OCI-LY1 (cell line): ENCODE measurements around the gene RABGAP1.

Experiments
- H2AFZ ChIP-seq: fragments of 200-600 bp; sonication (generic), shearing (Covaris generic); 2 replicates; pipeline ENCODE4 v1.6.0; 2014; ENCODE audit warnings: antibody characterized with exemption, mild to moderate bottlenecking, low read length
- H3F3A ChIP-seq: fragments of 200-600 bp; sonication (generic), shearing (Covaris generic); 2 replicates; pipeline ENCODE4 v1.6.0; 2014; ENCODE audit warnings: mild to moderate bottlenecking, antibody characterized with exemption, low read length, moderate library complexity; ENCODE audit not compliant: insufficient read depth
- H3K27ac ChIP-seq: fragments of 200-600 bp; sonication (generic); 2 replicates; pipeline ENCODE4 v1.5.1; 2014; ENCODE audit warnings: low read length, mixed run types, mild to moderate bottlenecking, low read depth; ENCODE audit not compliant: poor library complexity, severe bottlenecking
- H3K27me3 ChIP-seq: fragments of 200-600 bp; sonication (generic); 2 replicates; pipeline ENCODE4 v1.6.0; 2014; ENCODE audit warnings: antibody characterized with exemption, mild to moderate bottlenecking, low read length, moderate library complexity; ENCODE audit not compliant: insufficient read depth
- H3K36me3 ChIP-seq: fragments of 200-600 bp; sonication (generic); 2 replicates; pipeline ENCODE4 v1.6.1; 2014; ENCODE audit warnings: mild to moderate bottlenecking, antibody characterized with exemption, low read length, moderate library complexity, mixed read lengths; ENCODE audit not compliant: insufficient read depth
- H3K4me1 ChIP-seq: fragments of 200-600 bp; sonication (generic); 2 replicates; pipeline ENCODE4 v1.5.1; 2014; ENCODE audit warnings: mild to moderate bottlenecking, low read length, moderate library complexity; ENCODE audit not compliant: insufficient read depth, severe bottlenecking
- H3K4me2 ChIP-seq: fragments of 200-600 bp; sonication (generic), shearing (Covaris generic); 2 replicates; pipeline ENCODE4 v1.6.1; 2014; ENCODE audit warnings: low read length
- H3K4me3 ChIP-seq: fragments of 200-600 bp; sonication (generic); 2 replicates; pipeline ENCODE4 v1.5.1; 2014; ENCODE audit warnings: low read length, low read depth, mild to moderate bottlenecking, mixed read lengths; ENCODE audit not compliant: poor library complexity, severe bottlenecking
- H3K79me2 ChIP-seq: fragments of 200-600 bp; shearing (Covaris generic); 2 replicates; pipeline ENCODE4 v1.6.1; 2016; ENCODE audit warnings: mixed run types, low read length, mixed read lengths; ENCODE audit not compliant: insufficient read depth
- H3K9ac ChIP-seq: fragments of 200-600 bp; sonication (generic), shearing (Covaris generic); 2 replicates; pipeline ENCODE4 v1.6.1; 2014; ENCODE audit warnings: mild to moderate bottlenecking, low read length, mixed read lengths
- H3K9me2 ChIP-seq: fragments of 200-600 bp; sonication (generic), shearing (Covaris generic); 2 replicates; pipeline ENCODE4 v1.6.1; 2014; ENCODE audit warnings: low read depth, mild to moderate bottlenecking, low read length, mixed read lengths
- H3K9me3 ChIP-seq: fragments of 200-600 bp; shearing (Covaris generic); 2 replicates; pipeline ENCODE4 v1.6.1; 2014; ENCODE audit warnings: low read length, mixed read lengths
- H4K20me1 ChIP-seq: fragments of 200-600 bp; sonication (generic), shearing (Covaris generic); 2 replicates; pipeline ENCODE4 v1.6.0; 2016; ENCODE audit warnings: mild to moderate bottlenecking, low read length; ENCODE audit not compliant: insufficient read depth
- CTCF ChIP-seq: fragments of 200-600 bp; sonication (generic), shearing (Covaris generic); IDR thresholded peaks from 2 replicates; pipeline ENCODE4 v1.5.1; 2017; ENCODE audit warnings: mild to moderate bottlenecking, antibody characterized with exemption, low read length, moderate library complexity, mixed read lengths
- EZH2 ChIP-seq: fragments of 200-600 bp; sonication (generic), shearing (Covaris generic); IDR thresholded peaks from 2 replicates; pipeline ENCODE4 v1.8.0; 2017; ENCODE audit warnings: borderline replicate concordance, mixed run types, mild to moderate bottlenecking, antibody characterized with exemption, low read length, moderate library complexity, mixed read lengths

Gene RABGAP1

GRCh38 chr9:123028973-123029372 is 88.2 kb downstream of the RABGAP1 start:
- Histone ChIP-seq H3K9me3 (no peaks in the 10 kb centered on the region), H3K4me1 (peaks cover 10% of the 10 kb centered on the region), H3K79me2 (no peaks in the 10 kb centered on the region), H3K9me2 (no peaks in the 10 kb centered on the region), H3K27ac (no peak overlapping the region), H3K9ac (no peak overlapping the region), H3K36me3 (peaks cover 19% of the 10 kb centered on the region; the same call in 1 of the 2 replicates), H3K27me3 (no peaks in the 10 kb centered on the region), H3F3A (no peaks in the 10 kb centered on the region), H2AFZ (no peak overlapping the region), H4K20me1 (no peaks in the 10 kb centered on the region), H3K4me3 (no peak overlapping the region), H3K4me2 (no peak overlapping the region)
- no peak for TF ChIP-seq EZH2

GRCh38 chr9:123031963-123032362 is 91.1 kb downstream of the RABGAP1 start:
- no peaks in the 10 kb centered on the region for H3K9me3 ChIP-seq
- H4K20me1 ChIP-seq = no peaks in the 10 kb centered on the region
- no peaks in the 10 kb centered on the region for H3K79me2 ChIP-seq
- no peak overlapping the region for H3K4me3 ChIP-seq
- H3K27ac ChIP-seq = no peak overlapping the region
- no peaks in the 10 kb centered on the region for H3F3A ChIP-seq
- TF ChIP-seq CTCF (no peak), EZH2 (no peak)
- no peak overlapping the region for H3K4me2 ChIP-seq
- no peaks in the 10 kb centered on the region for H3K9me2 ChIP-seq
- no peak overlapping the region for H3K9ac ChIP-seq
- H3K27me3 ChIP-seq = no peaks in the 10 kb centered on the region
- peaks cover 15% of the 10 kb centered on the region for H3K4me1 ChIP-seq
- H3K36me3 ChIP-seq = peaks cover 20% of the 10 kb centered on the region; the same call in 1 of the 2 replicates
- H2AFZ ChIP-seq = no peak overlapping the region

GRCh38 chr9:123033352-123033751 is 92.5 kb downstream of the RABGAP1 start, which contains the start of gene GPR21:
GPR21 (plus strand) TSS chr9:123033667; CDS start chr9:123034567, 900 bp downstream.
- no peaks in the 10 kb centered on the region for H4K20me1 ChIP-seq
- H2AFZ ChIP-seq = no peak within 1 kb of the TSS
- no peaks in the 10 kb centered on the region for H3K79me2 ChIP-seq
- H3K4me1 ChIP-seq = peaks cover 8% of the 10 kb centered on the region
- no peak within 1 kb of the TSS for H3K27ac ChIP-seq
- no peaks in the 10 kb centered on the region for H3K9me2 ChIP-seq
- no peak for TF ChIP-seq CTCF
- TF ChIP-seq EZH2 = no peak
- H3K4me3 ChIP-seq = no peak within 1 kb of the TSS
- no peak within 1 kb of the TSS for H3K4me2 ChIP-seq
- peaks cover 11% of the 10 kb centered on the region; the same call in 1 of the 2 replicates for H3K36me3 ChIP-seq
- H3K27me3 ChIP-seq = no peaks in the 10 kb centered on the region
- no peak within 1 kb of the TSS for H3K9ac ChIP-seq
- H3F3A ChIP-seq = no peaks in the 10 kb centered on the region
- H3K9me3 ChIP-seq = no peaks in the 10 kb centered on the region

DNA sequence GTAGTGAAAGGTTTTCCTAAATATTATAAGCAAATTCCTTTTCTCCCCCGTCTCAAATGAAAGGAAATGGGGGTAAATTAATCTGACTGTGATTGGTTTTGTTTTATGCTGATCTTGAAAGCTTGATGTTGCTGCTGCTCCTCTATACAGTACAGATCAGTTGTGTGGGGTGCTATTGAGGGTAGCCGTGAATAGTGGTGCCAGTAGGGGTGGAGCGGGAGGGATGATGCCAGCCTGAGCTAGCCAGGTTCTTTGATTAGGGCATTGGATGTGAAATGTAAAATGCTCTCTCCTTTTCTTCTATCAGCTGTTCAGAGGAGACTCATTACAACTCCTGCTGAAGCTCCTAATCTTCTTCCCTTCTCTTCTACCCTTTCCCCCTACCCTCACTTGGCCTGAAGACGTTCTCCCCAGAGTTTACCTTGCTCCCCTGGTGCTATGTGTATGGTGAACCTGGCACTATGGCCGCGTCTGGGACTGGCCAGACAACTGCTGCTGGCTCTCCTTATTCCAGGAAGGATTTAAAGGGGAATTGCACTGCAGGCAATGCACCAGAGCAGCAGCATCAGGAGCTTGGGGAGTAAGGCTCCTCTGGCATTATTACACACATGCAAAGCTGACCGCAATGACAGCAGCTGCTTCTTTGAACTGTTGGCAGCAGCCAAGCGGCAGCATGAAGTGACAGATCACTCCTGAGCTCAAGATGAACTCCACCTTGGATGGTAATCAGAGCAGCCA is 93.2 kb downstream of the RABGAP1 start:
- Histone ChIP-seq H3K79me2 (no peaks in the 10 kb centered on the region), H3K4me1 (peaks cover 8% of the 10 kb centered on the region), H3K9me2 (no peaks in the 10 kb centered on the region), H3F3A (no peaks in the 10 kb centered on the region), H3K27me3 (no peaks in the 10 kb centered on the region), H4K20me1 (no peaks in the 10 kb centered on the region), H3K9me3 (no peaks in the 10 kb centered on the region), H3K9ac (no peak overlapping the region), H3K36me3 (peaks cover 11% of the 10 kb centered on the region; the same call in 1 of the 2 replicates), H3K27ac (no peak overlapping the region), H3K4me2 (no peak overlapping the region), H3K4me3 (no peak overlapping the region), H2AFZ (no peak overlapping the region)
- TF ChIP-seq EZH2 (no peak), CTCF (no peak)
